Measurements from ENCODE around the gene CHIC2.

CHIC2 gene

GRCh38 chr4:53997898-53998297 lies 66.5 kb downstream of the CHIC2 start:
- no peak for DNase-seq

DNA sequence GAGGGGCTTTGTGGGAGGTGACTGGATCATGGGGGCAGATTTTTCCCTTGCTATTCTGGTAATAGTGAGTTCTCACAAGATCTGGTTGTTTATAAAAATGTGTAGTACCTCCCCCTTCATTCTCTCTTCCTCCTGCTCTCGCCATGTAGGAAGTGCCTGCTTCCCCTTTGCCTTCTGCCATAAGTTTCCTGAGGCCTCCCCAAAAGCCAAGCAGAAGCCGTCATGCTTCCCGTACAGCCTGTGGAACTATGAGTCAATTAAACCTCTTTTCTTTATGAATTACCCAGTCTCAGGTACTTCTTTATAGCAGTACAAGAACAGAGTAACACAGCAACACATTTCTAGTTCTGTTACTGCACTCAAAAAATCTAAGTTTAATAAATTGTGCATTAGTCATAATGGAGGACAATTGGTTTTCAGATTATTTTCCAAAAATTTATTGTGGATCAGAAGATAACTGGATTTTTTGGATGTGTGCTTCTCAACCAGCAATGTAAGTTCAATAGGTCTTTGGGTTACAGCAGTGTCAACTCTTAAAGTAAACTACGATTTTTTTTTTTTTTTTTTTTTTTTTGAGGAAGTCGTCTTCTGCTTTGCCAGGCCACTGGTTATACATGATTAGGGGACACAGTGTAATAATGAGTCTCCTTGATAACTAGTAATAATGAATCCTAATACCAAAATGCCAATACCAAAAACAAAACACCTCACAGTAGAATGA lies 69.9 kb downstream of the CHIC2 start:
- DNase-seq, result no peak

DNA sequence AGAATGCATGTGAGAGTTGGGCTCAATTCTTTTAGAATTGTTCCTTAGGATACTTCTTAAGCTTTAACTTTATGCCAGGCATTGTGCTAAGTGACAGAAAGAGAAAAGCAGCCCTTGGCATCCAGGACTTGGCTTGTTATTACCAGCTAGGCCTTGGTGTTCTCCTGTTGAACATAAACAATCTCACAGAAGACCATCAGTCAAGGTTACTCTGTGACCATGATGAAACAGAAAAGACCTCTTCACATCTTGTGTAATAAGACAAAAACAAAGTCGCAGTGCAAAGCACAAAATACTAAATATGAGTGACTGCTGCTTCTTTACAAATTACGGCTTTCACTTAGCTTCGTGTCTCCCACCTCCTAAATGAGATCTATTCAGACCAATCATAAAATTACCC lies 71.6 kb downstream of the CHIC2 start:
- no peak for DNase-seq

DNA sequence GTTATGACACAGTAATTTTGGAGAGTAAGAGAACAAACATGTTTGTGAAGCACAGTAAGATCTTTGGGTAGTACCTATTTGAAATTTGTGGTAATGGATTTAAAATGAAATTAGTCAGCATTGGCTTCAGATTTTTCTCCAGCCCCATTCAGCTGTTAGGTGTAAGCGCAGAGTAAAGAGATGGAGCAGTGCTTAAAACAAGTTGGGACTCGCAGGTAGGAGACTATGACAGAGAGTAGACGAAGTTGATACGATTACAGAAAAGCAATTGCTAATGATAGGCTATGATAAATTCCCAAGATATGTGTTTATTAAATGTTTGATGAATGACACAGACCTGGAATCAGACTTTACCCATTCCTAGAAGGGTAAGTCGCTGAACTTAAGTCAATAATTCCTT lies 72.6 kb downstream of the CHIC2 start:
- DNase-seq, result no peak

GRCh38 chr4:53990641-53991040 lies 73.8 kb downstream of the CHIC2 start:
- no peak for DNase-seq

DNA sequence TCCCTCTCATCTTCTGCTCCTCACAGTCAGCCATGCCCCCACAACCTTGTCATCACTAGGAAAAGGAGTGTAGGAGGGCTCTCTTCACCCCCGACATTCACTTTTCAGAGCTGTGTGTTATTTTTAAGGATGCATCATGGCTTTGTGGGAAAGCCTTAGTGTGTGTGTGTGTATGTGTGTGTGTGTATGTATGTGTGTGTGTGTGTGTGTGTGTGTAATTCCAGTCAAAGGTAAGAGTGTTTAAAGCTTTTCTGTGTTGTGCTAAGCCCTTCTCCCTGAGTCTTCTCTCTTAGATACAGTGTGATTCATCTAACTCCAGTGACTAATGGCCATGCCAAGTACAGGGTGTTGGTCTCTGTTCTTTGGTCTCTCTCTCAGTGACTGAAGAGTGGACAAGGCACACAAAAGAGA lies 76.6 kb downstream of the CHIC2 start:
- DNase-seq, result no peak

DNA sequence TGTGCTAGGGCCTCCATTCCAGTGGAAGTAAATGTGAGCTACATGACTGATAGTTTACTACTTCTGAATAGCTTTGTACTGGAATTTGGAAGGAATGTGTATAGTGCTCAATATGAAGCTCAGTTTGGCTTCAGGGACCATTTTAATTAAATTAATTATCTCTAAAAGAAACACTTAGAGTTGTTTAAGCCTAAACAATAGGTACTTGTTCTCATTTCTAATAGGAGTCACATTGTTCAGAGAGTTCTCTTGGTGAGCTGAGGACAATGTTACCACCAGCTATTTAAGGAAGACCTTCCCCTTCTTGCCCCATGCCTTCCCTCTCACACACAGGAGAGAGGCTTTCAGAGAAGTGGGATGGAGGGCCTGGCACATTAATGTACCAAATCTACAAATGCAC lies 78.3 kb downstream of the CHIC2 start:
- DNase-seq, result no peak

- DNase-seq, result no peak
These were observed 82.8 kb downstream of the CHIC2 start for GRCh38 chr4:53981567-53981966.

- DNase-seq, result no peak
These were observed 83.3 kb downstream of the CHIC2 start for GRCh38 chr4:53981066-53981465.

DNA sequence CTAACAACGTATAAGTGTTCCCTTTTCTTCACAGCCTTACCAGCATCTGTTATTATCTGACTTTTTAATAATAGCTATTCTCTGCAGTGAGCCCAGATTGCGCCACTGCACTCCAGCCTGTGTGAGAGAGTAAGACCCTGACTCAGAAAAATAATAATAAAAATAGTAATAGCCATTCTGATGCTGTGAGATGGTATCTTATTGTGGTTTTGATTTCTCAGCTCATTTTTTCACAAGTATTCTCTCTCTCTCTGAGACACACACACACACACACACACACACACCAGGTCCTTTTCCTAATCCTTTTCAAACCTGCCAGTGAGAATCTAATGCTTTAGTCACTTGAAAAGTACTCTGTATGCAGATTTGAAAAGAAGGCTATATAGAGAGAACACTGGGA lies 89.8 kb downstream of the CHIC2 start:
- DNase-seq, result no peak

DNA sequence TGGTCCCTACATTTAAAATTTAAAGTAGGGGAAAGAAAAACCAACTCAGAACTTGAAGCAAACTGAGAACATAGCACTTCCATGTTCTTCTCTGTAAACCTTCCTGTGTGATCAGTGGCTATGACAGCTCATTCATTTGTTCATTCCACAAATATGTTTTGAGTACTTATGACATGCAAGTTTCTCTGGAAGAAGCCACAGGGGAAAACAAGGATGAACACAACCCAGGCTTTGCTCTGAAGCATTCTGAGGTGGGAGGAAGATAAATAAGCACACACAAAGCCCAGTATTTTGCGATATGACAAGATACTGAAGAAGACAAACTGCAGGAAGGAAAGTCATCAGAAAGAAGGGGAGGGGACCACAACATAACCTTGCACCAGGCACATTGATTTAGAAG lies 96.4 kb downstream of the CHIC2 start:
- DNase-seq, result no peak

DNA sequence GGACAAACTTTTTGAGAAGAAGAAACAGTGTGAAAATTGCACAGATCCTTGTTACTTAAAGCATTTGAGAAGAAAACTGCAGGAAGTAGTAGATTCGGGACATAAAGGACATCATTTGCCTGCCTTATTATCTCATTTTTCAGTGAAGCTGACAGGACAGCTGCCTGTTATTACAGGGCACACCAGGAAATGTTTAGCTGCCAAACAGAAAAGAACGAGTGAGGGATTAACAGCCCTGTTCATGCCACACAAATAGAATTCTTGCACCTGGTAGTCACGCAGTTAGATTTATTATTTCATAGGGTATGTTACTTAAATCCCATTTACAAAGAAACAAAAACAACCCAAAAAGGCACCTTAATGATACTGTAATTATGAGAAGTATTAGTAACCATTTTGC lies 100.6 kb downstream of the CHIC2 start:
- DNase-seq, result no peak

DNA sequence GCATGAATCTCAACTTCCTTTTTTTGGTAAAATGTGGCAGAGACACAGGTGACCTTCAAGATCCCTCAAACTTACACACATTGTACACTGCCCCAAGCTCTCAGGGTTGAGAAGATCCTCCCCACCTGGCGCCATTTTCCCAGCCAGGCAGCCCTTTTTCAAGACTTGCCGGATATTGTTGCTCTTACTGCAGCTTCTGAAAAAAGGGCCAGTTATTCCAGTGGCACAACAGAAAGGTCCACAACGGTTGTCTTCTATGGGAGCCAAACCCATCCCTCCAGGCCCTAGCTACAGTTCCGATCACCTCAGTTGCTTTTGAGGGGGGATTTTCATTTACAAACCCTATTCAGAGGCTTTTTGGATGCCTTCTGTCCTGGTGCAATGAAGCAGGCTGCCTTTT lies 101.1 kb downstream of the CHIC2 start:
- no peak for DNase-seq

DNA sequence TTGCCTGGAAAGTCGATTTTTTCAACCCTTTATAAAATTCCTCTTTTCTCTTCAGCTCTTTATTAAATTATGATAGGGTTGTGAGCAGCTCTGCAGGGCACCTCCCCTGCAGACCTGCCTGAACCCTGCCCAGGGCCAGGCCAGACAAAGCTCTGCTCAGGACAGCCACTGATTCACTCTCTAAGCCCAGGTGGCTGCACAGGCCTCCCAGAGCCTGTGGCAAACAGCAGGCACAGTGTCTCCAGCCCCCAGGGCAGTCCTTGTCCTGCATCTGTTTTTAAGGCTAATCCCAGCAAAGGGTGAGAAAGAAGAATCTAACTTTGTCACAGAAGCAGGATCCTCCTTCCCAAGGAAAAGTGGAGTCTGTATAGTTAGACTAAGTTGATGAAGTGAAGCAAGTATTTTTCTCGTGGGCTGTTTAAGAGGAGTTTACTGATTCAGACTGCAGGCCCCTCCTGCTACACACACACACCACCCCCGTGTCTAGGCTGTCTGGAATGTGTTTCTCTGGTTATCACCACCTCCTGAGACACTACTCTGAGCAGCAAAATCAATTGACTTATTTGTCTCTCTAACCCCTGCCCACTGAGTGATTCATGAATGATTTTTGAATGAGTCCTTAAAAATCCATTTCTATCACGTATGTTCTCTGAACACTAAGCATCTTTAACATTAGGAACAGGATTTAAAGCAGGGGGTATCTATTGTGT lies 101.7 kb downstream of the CHIC2 start:
- no peak for DNase-seq

- DNase-seq, result no peak
These were observed 103.1 kb downstream of the CHIC2 start for GRCh38 chr4:53961351-53961750.

GRCh38 chr4:53960843-53961242 lies 103.6 kb downstream of the CHIC2 start:
- DNase-seq, result no peak

Data from activated CD4-positive, alpha-beta T cell treated with anti-CD3 and anti-CD28 coated beads, Interleukin-2, amount 50 U/mL, for 16 hours (primary cell).